ENCODE measurements around the gene KIF5B. TPM values are rescaled to one million over a fixed set of nuclear protein-coding genes. Genes with fewer than 3 reads are reported as not detected.
"Not testable (repeated sequence)": the region's sequence is repeated elsewhere in the genome, so short reads cannot be mapped to it uniquely, and the experiment has no call there.

Gene KIF5B
- total RNA-seq, 1 donor from 2014 or later = 155 TPM

DNA sequence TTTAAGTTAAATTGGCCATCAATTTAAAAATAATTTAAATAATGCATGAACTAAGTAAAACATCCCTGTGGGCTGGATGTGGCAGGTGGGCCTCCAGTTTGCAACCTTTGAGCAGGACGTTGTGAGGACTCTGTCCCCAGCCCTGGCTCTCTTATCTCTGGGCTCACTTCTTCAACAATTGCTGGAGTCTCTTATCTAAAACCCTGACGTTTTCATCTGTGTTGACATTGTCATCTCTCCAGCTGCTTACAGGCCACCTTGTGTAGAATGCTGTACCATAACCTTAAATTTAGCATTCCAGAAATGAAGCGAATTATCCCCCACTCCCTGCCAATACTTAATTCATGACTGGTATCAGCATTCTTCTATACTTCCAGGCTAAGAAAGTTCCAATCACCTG, 3.2 kb upstream of the KIF5B start:
- DNase-seq = no peak

DNA sequence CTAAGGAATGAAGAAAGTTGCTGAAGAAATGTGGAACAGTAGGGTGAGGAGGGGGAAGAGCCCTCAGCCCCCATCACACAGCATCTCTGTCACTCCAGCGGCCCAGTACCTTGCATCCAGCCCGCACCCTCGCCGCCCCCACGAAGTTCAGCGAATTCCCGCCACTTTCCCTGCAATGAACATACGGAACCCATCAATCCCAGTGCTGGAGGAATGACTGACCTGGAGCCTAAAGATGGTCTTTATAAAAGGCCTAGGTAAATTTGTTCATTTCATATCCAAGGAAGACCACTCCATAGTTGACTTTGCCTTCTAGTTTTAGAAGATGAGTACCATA, 779 bp upstream of the KIF5B start:
- DNase-seq = no peak

- peak; percentile 81 for DNase-seq
Measured at GRCh38 chr10:32055478-32056135, 618 bp downstream of the KIF5B start.

DNA sequence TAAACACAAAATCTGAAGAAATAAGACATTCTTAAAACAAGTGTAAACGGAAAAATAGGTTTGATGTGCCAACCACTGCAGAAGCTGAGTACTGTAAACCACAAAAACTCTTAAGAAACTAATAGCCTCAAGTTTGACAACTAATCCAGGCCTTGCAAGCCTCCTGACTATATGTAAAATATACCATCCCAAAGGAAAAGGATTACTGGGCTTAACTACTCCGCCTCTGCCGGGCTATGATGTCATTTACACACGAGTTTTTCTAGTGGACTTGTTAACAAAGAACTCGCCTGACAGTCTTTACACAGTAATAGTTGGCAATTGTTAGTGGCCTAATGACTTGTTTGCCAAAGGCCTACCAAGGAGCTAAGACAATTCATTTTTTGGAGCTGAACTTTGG, 2.1 kb downstream of the KIF5B start:
- peak; percentile 76 for DNase-seq

DNA sequence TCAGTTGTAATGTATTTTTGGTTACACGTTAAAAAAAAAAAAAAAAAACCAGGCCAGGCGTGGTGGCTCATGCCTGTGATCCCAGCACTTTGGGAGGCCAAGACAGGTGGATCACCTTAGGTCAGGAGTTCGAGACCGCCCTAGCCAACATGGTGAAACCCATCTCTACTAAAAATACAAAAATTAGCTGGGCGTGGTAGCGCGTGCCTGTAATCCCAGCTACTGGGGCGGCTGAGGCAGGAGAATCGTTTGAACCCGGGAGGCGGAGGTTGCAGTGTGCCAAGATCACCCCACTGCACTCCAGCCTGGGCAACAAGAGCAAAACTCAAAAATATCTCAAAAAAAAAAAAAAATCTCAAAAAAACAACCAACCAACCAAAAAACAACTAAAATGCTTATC, 2.8 kb downstream of the KIF5B start:
- DNase-seq = not testable (repeated sequence)

DNA sequence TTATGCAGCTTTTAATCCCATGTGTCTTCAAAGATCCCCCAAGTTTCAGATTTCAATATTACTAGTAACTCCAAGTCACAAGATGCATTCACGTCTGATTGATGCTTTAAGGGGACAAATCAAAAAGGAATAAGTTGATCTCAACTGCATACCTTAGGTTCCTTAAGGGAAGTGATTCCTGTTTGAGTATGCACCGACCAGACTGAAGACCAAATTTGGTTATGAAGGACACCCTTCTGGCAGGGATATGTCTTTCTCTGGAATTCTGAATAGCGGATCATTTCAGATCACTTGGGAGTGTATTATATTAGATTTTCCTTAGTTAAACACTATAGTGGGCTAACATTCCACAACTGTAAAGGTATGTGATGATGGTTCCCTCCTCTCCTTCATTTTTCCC, 4.3 kb downstream of the KIF5B start:
- DNase-seq = peak; percentile 40

- DNase-seq = no peak
Measured at GRCh38 chr10:32050177-32050576, 6.0 kb downstream of the KIF5B start.

- no peak for DNase-seq
Measured at GRCh38 chr10:32049113-32049512, 7.1 kb downstream of the KIF5B start.

DNA sequence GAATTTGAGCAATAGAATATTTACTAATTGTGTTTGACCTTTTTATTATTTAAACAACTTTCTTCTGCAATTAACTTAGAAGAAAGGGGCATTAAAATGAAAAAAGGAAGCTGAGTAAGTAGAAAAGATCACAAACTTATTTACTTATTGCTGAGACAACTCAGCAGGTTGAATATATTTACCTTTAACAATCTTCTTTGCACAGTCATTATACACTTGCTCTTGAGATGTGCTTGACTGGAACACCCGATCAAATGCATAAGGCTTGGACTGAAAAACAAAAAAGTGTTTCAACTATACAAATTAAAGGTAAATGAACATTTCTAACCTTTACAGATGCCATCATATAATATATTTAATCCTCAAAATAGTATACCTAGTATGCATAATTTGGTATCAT, 7.9 kb downstream of the KIF5B start:
- DNase-seq = no peak

DNA sequence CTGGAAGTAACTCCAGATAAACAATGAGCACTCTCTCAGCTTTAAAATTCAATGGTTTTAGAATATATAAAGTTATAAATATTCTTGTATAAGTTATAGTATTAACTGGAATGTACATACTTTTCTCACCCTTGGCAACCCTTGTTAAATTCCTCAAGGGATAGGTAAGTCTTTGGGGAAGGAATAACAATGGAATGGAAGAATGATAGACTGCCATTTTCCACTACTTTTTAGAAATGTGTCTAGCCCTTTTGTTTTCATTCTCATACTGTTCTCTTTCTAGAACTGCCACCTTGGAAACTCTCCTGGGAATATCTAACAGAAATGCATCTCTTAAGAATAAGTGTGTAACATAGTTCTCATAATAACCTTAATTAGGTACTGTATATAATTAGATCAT, 8.3 kb downstream of the KIF5B start:
- no peak for DNase-seq

DNA sequence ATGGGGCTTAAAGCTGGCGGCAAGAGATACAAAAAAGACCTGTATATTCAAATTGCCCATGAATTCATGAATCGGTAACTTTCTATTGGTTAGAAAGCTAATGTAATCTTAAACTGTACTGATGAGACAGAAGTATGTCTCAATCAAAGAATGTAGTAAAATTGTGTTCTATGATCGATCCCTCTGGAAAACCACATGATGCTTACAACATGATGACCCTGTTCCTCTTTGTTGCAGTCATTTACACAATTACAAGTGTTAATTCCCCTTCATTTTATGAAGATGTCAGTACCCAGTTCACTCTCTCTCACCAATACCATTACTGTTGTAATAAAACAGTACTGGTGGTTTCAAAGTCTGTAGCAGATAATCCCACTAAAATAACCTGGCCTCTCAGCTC, 10.1 kb downstream of the KIF5B start:
- DNase-seq = no peak

DNA sequence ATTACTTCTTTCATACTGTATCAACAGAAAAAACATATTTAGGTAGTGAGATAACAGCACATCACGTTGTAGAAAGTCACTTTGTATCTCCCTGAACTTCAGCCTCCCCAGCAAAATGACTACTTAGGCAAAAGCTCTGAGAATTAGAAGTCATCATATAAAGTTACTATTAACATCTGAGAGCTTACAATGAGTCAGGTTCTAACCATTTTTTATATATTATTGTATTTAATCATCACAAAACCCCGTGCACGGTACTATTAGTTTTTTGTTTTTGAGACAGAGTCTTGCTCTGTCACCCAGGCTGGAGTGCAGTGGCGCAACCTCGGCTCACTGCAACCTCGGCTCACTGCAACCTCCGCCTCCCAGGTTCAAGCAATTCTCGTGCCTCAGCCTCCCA, 13.5 kb downstream of the KIF5B start:
- not testable (repeated sequence) for DNase-seq

DNA sequence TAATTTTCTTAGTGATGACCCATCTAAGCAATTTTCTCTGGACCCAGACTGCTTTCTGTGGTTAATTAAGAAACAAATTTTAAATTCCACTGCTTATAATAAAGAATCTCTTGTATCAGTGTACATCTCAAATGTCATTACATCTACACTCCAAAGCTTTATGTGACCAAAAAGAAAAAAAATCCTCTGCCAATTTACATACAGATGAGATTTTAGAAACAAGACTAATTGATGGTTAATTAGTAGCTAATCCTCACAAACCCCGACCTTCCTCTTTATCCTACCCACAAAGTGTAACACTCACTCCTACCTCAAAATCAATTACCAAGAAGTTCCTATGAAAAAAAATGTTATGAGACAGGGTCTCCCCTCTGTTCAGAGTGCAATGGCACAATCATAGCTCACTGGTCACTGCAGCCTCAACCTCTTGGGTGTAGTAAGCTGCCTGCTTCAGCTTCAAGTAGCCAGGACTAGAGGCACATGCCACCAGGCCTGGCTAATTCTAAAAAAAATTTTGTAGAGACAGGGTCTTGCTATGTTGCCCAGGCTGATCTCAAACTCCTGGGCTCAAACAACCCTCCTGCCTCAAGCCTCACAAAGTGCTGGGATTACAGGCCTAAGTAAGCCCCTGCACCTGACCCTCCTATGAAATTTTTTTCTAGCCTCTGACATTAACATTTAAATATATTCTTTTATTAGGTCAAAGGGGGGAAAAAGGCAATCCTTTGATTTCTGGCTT, 14.8 kb downstream of the KIF5B start:
- DNase-seq = no peak

DNA sequence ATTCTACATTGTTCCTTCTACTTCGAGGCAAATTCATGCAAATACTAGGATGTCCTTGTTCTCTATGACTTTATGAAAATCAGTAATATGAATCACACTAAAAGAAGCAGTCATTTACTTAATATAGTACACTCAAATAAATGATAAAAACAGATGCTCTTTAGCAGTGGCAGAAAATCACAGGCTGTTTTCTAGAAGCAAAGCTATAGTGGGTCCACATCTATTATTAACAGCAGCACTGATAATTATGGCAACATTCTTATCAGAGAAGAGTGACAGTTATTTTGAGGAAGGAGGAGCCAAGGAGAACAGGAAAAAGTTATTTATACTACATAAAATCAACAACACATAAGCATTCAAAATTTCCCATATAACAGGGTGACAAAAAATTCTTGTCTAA, 16.5 kb downstream of the KIF5B start:
- no peak for DNase-seq

GRCh38 chr10:32038777-32039176, 17.4 kb downstream of the KIF5B start:
- no peak for DNase-seq

- no peak for DNase-seq
Measured at GRCh38 chr10:32036922-32037321, 19.3 kb downstream of the KIF5B start.

DNA sequence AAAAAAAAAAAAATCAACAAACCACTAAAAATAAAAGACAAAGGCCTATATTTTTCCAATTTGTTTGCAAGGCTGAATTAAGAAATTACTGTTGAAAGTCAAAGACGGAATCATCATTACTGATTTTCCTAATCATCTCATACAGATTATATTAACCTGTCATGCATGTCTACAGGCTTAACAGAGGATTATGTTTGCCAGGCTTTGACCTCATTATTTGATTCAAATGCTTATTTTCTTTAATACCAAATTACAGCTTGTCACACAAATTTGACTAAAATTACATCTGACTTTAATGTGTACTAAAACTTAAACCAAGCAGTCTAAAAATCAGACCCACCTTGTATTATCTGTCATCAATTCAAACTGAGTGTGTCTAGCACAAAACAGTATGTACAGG, 21.2 kb downstream of the KIF5B start:
- no peak for DNase-seq

GRCh38 chr10:32033171-32033570, 23.1 kb downstream of the KIF5B start:
- DNase-seq = no peak

- DNase-seq = no peak
Measured at GRCh38 chr10:32031920-32032319, 24.3 kb downstream of the KIF5B start.

GRCh38 chr10:32031424-32031823, 24.8 kb downstream of the KIF5B start:
- DNase-seq = no peak

DNA sequence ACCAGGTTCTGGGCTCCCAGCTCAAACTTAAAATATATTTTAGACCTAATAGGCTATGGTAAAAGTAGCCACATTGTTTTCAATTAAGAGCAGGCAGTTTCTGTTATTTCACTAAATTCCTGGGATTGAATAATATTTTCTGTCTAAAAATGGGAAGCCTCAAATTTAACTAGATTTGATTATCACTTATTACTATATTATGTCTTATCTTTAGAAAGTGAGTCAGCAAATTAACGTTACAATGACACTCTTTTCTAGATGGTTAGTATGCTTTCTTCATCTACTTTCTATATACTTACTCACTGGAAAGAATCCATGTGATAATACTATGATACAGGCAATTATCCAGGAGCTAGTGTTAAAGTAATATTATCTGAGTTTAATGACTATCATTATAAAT, 27.5 kb downstream of the KIF5B start:
- DNase-seq = no peak

DNA sequence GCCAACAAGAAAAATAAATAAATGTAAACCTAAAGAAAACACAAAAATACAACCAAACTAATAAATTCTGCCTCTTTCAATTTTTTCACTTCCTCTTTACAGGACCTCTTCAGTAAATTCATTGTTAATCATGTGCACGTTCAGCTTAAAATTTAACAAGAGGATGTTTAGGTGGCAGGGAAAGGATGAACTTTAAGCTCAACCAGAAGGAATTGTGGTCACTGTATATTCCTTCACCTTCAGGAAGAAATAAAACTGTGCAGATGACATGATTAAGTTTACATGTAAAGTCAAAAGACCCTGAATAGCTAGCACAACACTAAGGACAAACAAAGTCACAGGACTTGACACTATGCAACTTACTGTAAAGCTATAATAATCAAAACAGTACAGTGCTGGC, 33.0 kb downstream of the KIF5B start:
- no peak for DNase-seq

GRCh38 chr10:32017044-32017443, 39.2 kb downstream of the KIF5B start:
- DNase-seq = no peak

GRCh38 chr10:32015386-32015785, 40.8 kb downstream of the KIF5B start:
- no peak for DNase-seq

GRCh38 chr10:32007026-32007425, 49.2 kb downstream of the KIF5B start:
- no peak for DNase-seq

All from dermis blood vessel endothelial cell (primary cell).